ENCODE results near the gene GRM2. TPM values are rescaled to one million over a fixed set of nuclear protein-coding genes. Genes with fewer than 3 reads are reported as not detected.

The GRM2 gene
- total RNA-seq, 2 experiments from 2014 or later, result 0.06 to 0.29 TPM

GRCh38 chr3:51659942-51660341, 46.9 kb upstream of the GRM2 start:
- H4K20me1 ChIP-seq (ENCODE audit: insufficient read depth, low read length), result no peaks in the 10 kb centered on the region
- no peak overlapping the region for H2AFZ ChIP-seq (ENCODE audit: low read length)
- H3K9me2 ChIP-seq (ENCODE audit: insufficient read depth, low read length), result no peaks in the 10 kb centered on the region
- H3K9me3 ChIP-seq (ENCODE audit: low read length), result no peaks in the 10 kb centered on the region
- DNase-seq (ENCODE audit: low spot score), result no peak
- BruUV-seq (replicated peaks), result no TSS peak
- H3K27ac ChIP-seq (ENCODE audit: low read depth, low read length, poor library complexity, severe bottlenecking), result no peak overlapping the region
- intact Hi-C loops (cut with micrococcal nuclease; ENCODE audit: unreplicated experiment), result no loop called here
- CTCF ChIA-PET (ENCODE audit: unreplicated experiment), result no interaction called here
- no peaks in the 10 kb centered on the region for H3K79me2 ChIP-seq (ENCODE audit: insufficient read depth, low read depth, low read length)
- TF ChIP-seq CTCF (conservative IDR thresholded peaks at IDR 0.05; ENCODE audit: low read length), result no peak
- TF ChIP-seq EZH2phosphoT487 (IDR thresholded peaks at IDR 0.05; ENCODE audit: borderline replicate concordance, low read depth, low read length), result no peak
- H3K4me3 ChIP-seq (ENCODE audit: low read depth, low read length, poor library complexity, severe bottlenecking), result no peak overlapping the region
- no peak overlapping the region for H3K4me2 ChIP-seq (ENCODE audit: low read length)
- POLR2A ChIA-PET, result interaction anchor here (0.6 kb wide), 1 partner anchor 111 kb away, joined by 9 read pairs; no protein-coding TSS in a partner anchor
- H3K4me1 ChIP-seq (ENCODE audit: insufficient read depth, low read length, poor library complexity, severe bottlenecking), result no peaks in the 10 kb centered on the region
- H3K36me3 ChIP-seq (ENCODE audit: insufficient read depth, low read length), result peaks cover 55% of the 10 kb centered on the region

- POLR2A ChIA-PET, result no interaction called here
- peaks cover 41% of the 10 kb centered on the region for H3K36me3 ChIP-seq (ENCODE audit: insufficient read depth, low read length)
Measured at GRCh38 chr3:51662456-51662855, 44.4 kb upstream of the GRM2 start.

More at GRCh38 chr3:51662456-51662855, 44.4 kb upstream of the GRM2 start:
- no peak for DNase-seq (ENCODE audit: low spot score)
- no peak for TF ChIP-seq CTCF (conservative IDR thresholded peaks at IDR 0.05; ENCODE audit: low read length)
- intact Hi-C loops (cut with micrococcal nuclease; ENCODE audit: unreplicated experiment), result no loop called here
- Histone ChIP-seq H3K27ac (ENCODE audit: low read depth, low read length, poor library complexity, severe bottlenecking) (no peak overlapping the region), H3K4me2 (ENCODE audit: low read length) (no peak overlapping the region), H3K4me1 (ENCODE audit: insufficient read depth, low read length, poor library complexity, severe bottlenecking) (no peaks in the 10 kb centered on the region), H3K9me2 (ENCODE audit: insufficient read depth, low read length) (no peaks in the 10 kb centered on the region), H3K4me3 (ENCODE audit: low read depth, low read length, poor library complexity, severe bottlenecking) (no peak overlapping the region), H3K9me3 (ENCODE audit: low read length) (no peaks in the 10 kb centered on the region), H3K79me2 (ENCODE audit: insufficient read depth, low read depth, low read length) (no peaks in the 10 kb centered on the region), H4K20me1 (ENCODE audit: insufficient read depth, low read length) (no peaks in the 10 kb centered on the region), H2AFZ (ENCODE audit: low read length) (no peak overlapping the region)
- CTCF ChIA-PET (ENCODE audit: unreplicated experiment), result no interaction called here
- no TSS peak for BruUV-seq (replicated peaks)
